ENCODE measurements around the gene TTC32.
A peak's percentile ranks its signal among the peaks of the same experiment; 100 is the strongest.

TTC32 gene

DNA sequence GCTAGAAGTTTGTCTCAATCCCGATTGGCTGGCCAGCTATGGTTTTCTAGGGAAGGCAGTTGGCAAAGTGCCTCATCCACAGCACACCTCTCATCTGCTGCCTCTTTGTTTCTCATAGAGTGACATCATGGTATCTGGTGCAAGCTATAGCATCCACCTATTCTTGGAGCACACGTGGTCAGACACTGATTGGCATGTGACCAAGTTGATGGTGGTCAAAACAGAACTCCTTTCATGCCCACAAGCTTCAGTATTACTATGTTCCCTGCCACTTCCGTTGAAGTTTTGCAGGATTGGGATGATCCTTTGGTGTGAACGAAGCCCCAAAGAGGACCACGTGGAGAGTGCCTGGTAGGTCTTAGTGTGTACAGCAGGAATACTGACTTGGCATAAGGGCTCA, 28.8 kb downstream of the TTC32 start:
- no peak for DNase-seq

DNA sequence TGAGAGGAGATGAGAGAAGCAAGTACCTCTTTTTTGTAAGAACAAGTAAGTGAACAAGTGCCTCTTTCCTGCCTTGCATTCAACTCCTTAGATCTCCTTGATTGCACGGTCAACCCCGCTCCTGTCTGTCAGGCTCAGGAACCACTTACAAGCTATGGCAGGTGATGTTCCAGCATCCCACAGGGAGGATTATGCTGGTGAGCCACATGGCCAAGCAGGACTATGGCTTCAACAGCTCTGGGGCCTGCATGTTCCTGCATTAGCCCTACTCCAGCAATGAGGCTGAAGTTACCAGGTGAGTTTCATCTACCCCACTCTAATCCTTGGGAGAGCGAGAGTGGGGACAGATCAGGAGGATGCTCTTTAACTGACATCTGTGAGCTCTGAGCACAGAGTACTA, 29.5 kb downstream of the TTC32 start:
- no peak for DNase-seq

DNA sequence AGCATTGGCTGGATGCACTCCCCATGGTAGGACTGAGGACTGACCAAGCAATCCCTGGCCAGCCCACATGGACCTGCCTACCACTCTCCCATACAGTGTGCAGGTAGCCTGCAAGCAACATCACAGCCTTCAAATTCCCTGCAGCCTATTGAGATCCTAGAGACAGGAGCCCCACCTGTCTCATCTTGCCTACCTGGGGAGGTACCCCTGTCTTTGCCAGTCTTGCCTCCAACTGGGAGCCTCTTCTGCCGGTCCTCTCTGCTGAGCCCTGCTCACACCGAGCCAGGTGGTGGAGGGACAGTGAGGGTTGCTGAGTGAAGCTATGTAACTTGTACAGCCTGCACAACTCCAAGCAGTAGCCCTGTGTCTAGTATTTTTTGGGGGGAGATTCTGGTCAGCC, 29.9 kb downstream of the TTC32 start:
- DNase-seq = no peak

DNA sequence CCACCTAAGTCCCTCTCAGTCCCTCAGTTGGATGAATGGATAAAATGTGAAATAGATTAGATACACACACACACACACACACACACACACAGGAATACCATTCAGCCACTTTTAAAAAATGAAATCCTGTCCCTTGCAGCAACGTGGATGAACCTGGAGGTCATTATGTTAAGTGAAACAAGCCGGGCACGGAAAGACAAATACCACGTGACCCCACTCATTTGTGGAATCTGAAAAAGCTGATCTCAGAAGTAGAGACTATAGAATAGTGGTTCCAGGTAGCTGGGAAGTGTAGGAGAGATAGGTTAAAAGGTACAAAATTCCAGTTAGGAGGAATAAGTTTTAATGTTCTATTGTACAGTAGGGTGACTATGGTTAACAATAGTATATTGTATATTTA, 31.0 kb downstream of the TTC32 start:
- DNase-seq = no peak

DNA sequence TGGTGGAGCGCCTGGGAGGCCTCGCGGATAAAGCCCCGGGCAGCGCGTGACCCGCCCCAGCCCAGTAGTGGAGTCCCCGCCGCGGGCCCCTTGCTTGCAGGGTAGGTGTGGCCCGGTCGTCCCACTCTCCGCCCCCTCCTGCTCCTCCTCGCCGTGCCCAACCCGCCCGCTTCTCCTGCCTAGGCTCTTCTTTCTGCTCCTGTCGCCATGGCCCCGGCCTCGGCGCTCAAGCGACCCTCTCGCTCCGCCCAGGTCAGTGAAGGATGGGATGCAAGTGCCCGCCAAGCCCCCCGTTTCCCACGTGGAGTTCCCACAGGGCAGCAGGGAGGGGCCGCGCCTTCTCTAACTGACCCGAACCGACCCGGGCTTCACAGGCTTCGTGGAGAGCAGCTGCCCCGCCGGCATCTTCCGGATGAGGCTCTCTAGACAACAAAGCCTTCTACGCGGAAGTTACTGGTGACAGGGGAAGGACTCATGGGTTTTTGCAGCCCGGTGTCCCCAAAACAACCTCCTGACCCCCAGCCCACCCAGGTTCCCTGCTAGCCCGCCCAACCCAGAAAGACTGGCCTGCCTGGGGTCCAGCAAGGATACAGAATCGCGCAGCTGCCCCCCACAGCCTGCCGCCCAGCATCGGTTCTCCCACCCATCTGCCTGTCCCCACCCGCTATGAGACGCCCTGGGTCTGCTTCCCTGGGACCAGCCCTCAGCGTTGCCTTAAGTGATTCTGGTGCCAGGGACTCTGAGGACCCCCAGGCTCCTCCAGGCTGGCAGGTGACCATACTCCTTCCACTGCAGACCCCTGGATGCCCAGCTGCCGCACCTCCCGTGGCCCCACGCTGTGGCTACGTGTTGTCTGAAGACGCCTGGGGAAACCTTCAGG, 32.8 kb downstream of the TTC32 start:
- peak; percentile 63 for DNase-seq

DNA sequence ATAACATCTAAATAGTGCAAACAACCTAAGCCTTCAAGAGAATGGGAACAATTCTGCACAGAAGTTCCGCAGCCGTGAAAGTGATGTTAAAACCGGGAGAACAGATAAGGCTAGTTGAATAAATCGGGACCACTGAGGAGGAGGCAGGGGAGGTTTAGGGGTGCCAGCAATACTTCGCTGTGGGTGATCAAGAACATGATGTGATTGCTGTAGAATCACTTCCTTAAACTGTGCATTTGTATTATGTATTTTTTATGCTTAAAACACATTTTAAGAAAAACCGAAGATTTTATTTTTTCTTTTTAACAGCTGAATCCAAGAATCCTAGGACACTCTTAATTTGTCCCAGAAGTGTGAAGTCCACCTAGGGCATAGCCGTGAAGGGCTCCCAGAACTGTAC, 33.6 kb downstream of the TTC32 start:
- no peak for DNase-seq

DNA sequence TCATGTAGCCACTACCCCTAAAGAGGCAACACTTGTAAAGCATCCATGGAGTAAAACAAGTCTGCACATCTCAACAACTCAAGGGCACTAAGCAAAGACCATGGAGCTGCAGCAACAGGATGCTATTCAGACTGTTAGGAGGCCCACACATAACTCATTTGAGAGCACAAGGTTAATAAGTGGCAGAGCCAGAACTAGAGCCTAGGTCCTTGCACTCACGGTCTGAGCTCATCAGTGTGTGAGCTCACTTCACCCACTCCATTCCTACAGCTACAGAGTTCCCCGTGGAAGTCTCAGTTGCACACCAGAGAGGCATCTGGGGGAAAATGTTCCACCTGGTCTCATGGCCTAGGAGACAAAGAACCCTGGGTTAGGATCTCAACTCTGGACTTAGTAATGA, 35.0 kb downstream of the TTC32 start:
- no peak for DNase-seq

DNA sequence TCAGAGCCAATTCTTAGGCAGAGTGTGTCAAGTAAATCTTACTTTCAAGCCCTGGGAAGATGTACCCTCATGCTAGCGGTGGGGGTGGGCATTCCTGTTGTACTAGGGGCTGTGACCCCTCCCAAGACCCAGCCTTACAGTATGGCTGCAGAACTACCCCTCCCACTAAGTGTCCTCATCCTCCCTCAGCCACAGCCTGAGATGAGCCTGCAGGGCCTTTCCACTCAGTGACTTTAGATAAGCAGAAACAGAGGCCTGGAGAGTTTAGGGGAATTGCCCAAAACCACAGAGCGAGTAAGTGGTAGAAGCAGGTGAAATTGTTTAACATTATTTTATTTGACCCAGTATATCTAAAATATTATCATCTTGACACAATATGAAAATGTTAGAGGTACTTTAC, 36.6 kb downstream of the TTC32 start:
- no peak for DNase-seq

DNA sequence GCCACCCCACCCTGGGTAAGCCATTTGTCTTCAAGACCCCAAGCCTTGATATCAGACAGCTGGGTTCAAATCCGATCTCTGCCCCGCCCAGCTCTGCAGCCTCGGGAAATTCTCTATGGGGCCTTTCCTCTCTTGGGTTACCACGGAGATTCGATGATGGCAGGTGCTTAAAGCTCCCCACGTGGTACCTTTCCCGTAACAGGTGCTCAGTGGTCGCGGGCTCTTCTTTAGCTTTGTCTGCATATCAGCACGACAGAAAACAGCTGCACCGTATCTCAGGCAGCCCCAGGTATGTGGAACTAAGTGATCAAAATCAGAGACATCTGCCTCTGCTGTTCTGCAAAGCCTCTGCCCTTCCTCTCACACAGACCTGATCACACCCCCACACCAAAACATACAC, 37.4 kb downstream of the TTC32 start:
- DNase-seq = no peak

DNA sequence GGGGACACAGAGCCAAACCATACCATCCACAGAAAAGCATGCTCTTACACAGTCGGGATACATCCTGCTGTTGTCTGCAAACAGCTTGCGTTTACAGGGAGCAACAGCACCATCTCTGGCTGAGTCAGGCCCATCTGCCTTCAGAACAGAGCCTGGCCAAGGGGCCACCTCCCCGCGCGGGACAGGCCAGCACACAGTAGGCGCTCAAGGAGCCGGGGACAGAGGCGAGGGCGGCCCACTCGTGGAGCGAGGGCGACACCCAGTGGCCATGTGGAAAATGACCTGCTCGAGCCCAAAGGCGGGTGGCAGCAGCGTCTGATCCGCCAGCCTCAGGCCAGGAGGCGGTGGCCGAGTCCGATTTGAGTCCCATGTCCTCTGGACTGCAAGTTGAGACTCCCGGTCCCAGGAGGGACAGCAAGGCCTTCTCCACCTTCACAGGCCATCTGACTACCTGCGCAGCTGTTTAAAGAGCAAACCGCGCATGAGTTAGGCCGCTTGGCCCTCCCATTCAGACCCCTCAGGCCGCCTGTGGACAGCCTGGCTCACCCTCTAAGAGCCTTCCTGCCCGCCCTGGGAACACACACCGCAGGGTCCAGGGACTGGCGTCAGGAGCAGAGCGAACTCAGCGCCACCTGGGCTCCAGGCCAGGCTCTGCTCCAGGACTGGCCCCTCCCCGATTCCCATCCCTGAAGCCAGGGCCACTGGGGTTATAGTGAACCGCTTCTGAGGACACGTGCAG, 38.3 kb downstream of the TTC32 start:
- peak; percentile 65 for DNase-seq

DNA sequence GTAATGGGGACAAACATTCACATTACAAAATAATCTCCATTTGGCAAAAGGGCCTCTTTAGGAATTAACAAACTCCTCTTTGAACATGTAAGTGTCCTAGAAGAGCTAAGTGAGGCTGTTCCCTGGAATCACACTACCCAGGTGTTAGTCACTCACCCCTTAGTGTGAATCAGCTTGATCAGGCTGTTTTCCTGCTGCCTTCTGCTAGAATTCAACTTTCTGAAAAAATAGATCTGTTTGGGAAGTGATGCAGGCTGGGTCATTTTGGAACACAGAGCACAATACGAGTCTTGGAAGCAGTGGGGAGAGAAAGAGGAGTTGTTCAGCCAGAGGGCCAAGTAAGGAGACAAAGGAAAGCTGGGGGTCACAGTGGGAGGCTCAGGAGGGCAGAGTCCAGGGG, 40.0 kb downstream of the TTC32 start:
- DNase-seq = no peak

DNA sequence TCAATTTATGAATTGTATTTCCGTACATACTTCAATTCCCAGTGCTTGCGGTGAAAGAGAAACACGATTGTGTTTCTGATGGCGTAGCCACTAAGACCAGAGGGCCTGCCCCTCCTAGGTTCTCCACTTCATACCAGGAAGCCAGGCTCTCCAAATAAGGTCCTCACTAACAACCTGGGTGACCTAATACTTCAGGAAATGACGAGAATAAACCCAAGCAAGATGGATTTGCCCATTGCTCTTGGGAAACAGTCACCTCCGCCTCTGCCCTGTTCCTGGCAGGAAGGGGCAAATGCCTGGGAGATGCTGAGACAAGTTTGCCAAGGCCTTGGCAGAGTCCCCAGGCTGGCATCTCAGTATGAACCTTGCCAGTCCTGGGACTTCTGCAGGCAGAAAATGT, 41.8 kb downstream of the TTC32 start:
- no peak for DNase-seq

DNA sequence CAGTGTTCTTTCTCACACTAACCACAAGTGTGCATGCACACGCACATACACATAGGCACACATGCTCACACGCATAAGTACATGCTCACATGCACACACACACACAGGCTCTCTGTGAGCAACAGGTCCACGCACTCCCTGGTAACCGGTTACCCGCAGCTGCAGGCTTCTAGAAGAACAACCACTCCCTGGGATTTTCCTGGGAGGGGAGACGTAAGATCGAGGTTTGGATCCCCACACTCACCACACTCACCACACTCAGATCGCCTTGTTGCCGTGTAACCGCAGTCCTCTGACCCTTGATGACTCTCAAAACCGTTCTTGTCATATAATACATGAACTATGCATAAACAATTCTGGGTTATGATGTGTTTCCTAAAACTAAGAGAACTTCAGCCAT, 42.2 kb downstream of the TTC32 start:
- no peak for DNase-seq

DNA sequence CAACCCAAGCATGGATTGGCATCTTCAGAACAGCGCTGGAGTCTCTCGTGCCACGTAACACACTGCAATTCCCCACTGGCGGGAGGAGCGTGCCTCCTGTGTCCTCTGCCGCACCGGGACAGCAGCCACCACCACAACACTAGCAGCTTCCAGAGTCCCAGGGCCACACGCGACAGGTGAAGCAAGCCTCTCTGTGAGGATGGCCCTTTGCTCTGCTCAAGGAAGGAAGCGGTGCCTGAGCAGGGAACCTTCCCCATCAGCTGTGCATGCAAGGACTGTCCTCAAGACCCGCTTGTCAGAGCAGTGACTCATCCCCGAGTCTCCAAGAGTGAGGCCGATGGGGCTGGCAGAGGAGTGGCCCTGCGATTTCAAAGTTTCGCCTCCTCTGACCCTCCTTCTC, 44.0 kb downstream of the TTC32 start:
- DNase-seq = no peak

DNA sequence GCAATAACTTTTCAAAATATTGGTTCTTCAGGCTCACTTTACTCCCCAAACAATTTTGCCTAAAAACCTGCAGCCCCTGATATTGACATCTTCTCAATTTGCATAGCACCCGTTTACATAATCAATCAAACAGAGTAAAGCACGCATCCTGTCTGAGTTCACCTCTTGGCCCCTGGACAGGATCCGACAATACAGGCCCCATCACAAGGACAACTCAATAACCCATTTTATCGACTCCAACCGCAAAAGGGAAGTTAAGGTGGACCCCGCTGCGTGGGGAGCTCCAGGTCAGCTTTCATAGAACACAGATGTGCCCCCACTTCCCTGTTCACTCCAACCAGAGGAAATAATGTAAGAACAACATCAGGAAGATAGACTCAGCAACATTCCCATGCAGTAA, 44.7 kb downstream of the TTC32 start:
- no peak for DNase-seq

DNA sequence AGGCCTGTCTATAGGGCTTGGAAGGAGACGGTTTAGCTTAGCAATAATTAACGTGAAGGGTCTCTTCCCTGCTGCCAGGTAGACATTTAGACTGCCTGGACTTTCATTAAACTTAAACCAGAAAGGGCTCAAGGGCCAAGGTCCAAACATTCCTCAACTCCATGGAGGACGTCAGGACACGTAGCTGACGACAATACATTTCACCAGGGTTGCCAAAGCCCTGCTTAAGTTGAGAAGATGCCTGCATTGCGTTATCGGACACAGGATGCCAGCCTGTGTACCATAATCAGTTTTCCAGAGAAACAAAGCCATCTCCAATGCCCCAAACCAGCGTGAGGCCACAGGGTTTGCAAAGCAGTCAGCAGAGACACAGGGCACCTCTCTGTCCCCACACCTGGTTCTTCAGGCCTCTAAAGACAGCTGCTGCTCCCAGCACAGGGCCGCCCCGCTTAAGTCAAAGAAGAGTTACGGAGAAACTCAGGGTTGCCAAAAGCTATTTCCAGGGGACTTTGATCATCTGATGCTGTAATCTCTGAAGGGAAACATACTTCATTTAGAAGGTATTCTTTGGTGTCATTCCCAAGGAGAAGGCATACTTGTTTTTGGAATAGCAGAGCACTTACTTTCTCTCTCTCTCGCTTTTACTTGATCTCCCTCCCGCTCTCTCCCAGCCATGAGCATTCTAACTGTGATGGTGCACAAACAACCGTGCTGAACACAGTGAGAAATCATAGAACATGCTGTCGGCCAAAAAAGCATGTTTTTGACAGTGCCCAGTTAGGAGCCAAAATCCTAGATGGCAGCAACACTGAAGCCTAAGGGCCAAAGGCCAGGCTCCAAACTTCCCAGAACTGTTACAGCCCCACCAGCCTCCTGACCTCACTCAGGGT, 46.0 kb downstream of the TTC32 start:
- DNase-seq = no peak

DNA sequence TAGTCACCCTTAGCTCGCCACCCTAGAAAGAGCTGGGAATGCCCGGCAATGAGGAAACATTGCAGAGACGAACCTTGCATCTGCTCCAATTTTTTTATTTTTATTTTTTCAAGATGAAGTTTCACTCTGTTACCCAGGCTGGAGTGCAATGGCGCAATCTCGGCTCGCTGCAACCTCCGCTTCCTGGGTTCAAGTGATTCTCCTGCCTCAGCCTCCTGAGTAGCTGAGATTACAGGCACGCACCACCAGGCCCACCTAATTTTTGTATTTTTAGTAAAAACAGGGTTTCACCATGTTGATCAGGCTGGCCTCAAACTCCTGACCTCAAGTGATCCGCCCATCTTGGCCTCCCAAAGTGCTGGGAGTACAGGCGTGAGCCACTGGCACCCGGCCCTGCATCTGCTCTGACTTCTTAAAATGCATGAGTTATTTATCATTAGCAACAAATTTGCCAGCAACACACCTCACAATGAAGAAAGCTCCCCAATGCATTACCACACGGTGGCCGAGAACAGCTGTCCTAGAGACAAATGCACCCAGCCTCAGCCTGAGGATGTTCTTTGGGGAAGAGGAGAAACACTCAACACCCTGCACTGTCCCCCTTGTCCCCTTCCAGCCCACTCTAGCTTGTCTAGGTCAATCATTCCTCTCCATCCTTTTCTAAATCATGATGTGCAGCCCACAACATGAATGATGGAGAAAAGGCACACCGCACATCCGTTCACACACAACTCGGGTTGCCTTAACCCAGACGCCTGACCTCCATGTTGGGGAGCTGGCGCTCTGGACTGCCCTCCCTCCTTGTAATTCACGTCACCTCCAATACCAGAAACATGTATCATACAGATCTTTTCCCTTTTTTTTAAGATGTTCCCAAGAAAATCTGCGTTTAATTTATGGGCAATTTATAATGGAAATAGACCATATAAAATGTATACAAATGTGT, 46.9 kb downstream of the TTC32 start:
- DNase-seq = no peak

DNA sequence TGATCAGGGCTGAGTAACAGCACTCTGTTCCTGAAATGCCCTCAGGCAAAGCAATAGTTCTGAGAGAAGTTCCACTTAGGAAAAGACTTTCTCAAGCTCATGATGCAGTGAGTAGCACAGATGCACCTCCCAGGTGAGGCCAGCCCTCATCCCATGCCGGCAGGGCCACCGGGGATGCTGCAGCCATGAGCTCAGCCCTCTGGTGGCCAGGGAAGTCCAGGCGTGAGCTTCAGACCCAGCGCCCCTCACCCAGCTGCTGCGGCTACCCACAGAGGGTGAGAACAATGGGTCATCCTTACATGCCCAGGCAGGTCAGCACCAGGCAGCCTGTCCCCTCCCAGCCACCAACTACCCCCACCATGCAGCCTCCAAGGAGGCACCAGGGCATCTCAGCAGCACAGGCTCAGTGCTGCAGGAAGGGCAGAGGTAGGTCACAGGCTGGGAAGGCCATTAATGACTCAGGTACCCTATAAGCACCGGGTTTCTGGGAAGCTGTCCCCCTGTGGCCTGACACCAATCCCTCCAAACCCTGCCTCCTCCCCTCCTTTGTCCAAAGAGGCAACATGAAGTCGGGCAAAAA, 50.6 kb downstream of the TTC32 start:
- no peak for DNase-seq

DNA sequence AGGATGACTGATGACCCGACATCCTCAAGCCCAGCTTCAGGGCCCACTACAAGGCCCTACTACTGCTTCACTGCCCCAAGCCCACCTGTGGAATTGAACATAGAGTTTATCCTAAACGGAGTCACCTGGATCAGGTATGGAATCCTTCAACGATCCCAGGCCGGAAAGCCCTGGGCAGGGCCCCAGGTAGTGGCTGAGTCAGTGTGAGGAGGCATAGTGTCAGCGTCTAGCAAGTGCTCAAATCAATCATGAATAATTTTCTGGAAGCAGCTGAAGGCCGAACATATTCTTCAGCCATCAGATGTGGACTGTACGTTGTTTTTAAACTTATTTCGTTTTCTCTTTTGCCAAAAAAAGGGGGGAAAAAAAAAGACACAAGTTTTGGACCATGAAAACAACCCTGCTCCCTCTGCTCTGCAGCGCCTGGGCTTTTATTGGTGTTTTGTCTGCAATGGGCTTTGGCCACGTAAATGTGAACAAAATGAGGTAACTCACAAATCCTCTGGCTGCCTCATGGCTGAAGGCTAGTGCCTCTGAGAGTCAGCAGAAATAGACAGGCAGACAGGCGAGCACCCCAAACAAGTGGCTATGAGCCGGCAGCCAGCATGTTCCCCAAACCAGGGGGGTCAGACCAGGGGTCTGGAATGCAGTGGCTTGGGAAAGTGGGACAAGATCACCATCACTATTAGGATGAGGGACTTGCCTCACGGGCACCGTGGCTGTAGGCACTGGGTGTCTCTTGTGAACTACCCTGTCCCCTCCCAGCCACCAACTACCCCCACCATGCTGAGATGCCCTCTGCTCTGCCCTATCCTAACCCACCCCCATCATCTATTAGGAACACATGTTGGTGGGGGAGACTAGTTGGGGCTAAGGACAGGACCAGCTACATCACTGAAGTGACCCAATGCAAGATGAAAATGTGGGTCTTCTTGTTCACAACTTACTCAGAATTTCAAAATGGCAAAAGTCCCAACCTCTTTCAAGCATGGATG, 51.4 kb downstream of the TTC32 start:
- no peak for DNase-seq

DNA sequence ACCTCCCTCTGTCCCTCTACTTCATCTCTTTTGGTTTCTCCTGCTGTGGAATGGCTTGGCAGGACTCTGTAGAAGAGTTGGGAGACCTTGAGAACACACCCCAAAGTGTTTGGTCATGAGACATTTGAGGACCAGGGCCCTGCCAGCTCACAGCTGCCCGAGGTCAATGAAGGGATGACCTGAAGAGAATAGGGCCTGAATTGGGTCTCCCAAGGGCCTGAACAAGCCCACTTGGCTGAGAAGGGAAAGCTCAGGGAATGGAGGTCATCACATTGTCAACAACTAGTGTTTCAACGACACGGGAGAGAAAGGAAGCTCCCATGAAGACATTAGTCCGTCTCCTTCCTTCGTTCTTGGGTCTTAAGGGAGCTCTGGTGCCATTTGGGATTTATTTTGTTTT, 52.8 kb downstream of the TTC32 start:
- DNase-seq = no peak

Data from activated gamma-delta T cell treated with Interleukin-2 at 50 U/mL for 16 hours (primary cell).